Measurements from ENCODE around the gene NRIP1.

DNA sequence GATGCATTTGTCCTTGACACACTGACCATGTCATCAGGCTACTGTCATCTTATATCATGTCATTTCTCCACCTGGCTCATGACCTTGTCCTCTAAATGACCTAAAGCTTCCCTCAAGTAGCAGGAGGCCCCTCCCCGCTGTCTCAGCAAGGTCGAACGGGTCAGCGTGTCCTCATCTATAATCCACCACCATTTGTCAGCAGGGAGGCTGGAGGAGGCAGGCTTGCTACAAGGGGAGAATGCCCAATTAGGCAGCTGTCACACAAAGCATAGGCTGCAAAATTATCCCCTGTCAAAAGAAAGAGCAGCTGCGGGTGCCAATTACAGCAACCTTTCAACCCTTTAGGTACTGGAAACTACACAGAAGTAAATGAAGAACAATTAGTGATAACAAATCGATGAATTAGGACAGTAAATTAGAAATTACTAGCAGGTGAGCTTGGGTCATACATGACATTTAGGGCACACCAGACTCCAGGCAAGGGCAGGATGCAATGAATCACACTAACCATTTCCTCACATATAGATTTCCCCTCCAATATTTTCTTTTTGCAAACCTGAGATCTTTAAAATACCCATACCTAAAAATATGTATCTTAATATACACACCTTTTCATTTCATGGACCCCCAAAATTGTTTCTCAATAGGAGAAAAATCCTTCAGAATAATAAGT lies 61.2 kb downstream of the NRIP1 start:
- TF ChIP-seq CTCF (conservative IDR thresholded peaks at IDR 0.05 in 1 of 2, IDR thresholded peaks at IDR 0.05 in 1 of 2; ENCODE audit: extremely low read depth in 1 of 2, insufficient read depth in 1 of 2, low read depth in 1 of 2, low read length in 2 of 2), result no peak
- no peak for TF ChIP-seq EZH2 (IDR thresholded peaks at IDR 0.05; ENCODE audit: borderline replicate concordance, low read length)
